Activated T-cell treated with anti-CD3 and anti-CD28 coated beads, Interleukin-2, amount 50 U/mL, for 24 hours (primary cell): ENCODE data around the gene B3GALT4.

Experiments used
- DNase-seq: peaks from one replicate; pipeline ENCODE4 v3.0.0-alpha.2; 2020
- H3K27ac Mint-ChIP-seq: 2 replicates; pipeline ENCODE4 v1.8.0; 2020; ENCODE audit warnings: mild to moderate bottlenecking, mixed read lengths
- H3K27me3 Mint-ChIP-seq: 2 replicates; pipeline ENCODE4 v1.8.0; 2020; ENCODE audit warnings: mixed read lengths
- H3K36me3 Mint-ChIP-seq: 2 replicates; pipeline ENCODE4 v1.8.0; 2020; ENCODE audit warnings: low read depth, mixed read lengths
- H3K4me1 Mint-ChIP-seq: 2 replicates; pipeline ENCODE4 v1.8.0; 2020; ENCODE audit warnings: low read depth, mixed read lengths
- H3K4me3 Mint-ChIP-seq: 2 replicates; pipeline ENCODE4 v1.8.0; 2020; ENCODE audit warnings: mild to moderate bottlenecking, moderate library complexity, mixed read lengths
- H3K9me3 Mint-ChIP-seq: 2 replicates; pipeline ENCODE4 v1.8.0; 2020; ENCODE audit warnings: mixed read lengths

The B3GALT4 gene

GRCh38 chr6:33292996-33293682 is 16.2 kb downstream of the B3GALT4 start:
- Mint-ChIP-seq H3K27me3 (no peaks in the 10 kb centered on the region), H3K36me3 (peaks cover 80% of the 10 kb centered on the region), H3K9me3 (no peaks in the 10 kb centered on the region), H3K4me3 (no peak overlapping the region), H3K4me1 (peaks cover 37% of the 10 kb centered on the region), H3K27ac (peak overlapping the region; percentile 75)
- DNase-seq = no peak

- Mint-ChIP-seq H3K4me3 (no peak overlapping the region), H3K36me3 (peaks cover 70% of the 10 kb centered on the region), H3K4me1 (peaks cover 30% of the 10 kb centered on the region), H3K27me3 (no peaks in the 10 kb centered on the region), H3K27ac (peak overlapping the region; percentile 52), H3K9me3 (no peaks in the 10 kb centered on the region)
- DNase-seq = no peak
These were observed 17.3 kb downstream of the B3GALT4 start for GRCh38 chr6:33294086-33294823.

- Mint-ChIP-seq H3K9me3 (no peaks in the 10 kb centered on the region), H3K4me1 (peaks cover 36% of the 10 kb centered on the region), H3K27ac (peak overlapping the region; percentile 85), H3K36me3 (peaks cover 70% of the 10 kb centered on the region), H3K27me3 (no peaks in the 10 kb centered on the region), H3K4me3 (no peak overlapping the region)
- no peak for DNase-seq
These were observed 18.9 kb downstream of the B3GALT4 start for GRCh38 chr6:33295621-33296369.

- Mint-ChIP-seq H3K4me3 (peak overlapping the region; percentile 67), H3K36me3 (peaks cover 70% of the 10 kb centered on the region), H3K27ac (peak overlapping the region; percentile 85), H3K9me3 (no peaks in the 10 kb centered on the region), H3K27me3 (no peaks in the 10 kb centered on the region), H3K4me1 (peaks cover 35% of the 10 kb centered on the region)
- no peak for DNase-seq
These were observed 20.0 kb downstream of the B3GALT4 start for GRCh38 chr6:33296797-33297405.

GRCh38 chr6:33297406-33297955 is 20.6 kb downstream of the B3GALT4 start:
- Mint-ChIP-seq H3K9me3 (no peaks in the 10 kb centered on the region), H3K36me3 (peaks cover 70% of the 10 kb centered on the region), H3K27ac (peak overlapping the region; percentile 85), H3K27me3 (no peaks in the 10 kb centered on the region), H3K4me3 (peak overlapping the region; percentile 67), H3K4me1 (peaks cover 35% of the 10 kb centered on the region)
- DNase-seq = no peak

- Mint-ChIP-seq H3K27me3 (no peaks in the 10 kb centered on the region), H3K9me3 (no peaks in the 10 kb centered on the region), H3K4me1 (peaks cover 33% of the 10 kb centered on the region), H3K4me3 (peak overlapping the region; percentile 91), H3K36me3 (peaks cover 68% of the 10 kb centered on the region), H3K27ac (peak overlapping the region; percentile 99)
- DNase-seq = peak; percentile 67
These were observed 21.2 kb downstream of the B3GALT4 start for GRCh38 chr6:33297956-33298772.

- peaks cover 37% of the 10 kb centered on the region for H3K4me1 Mint-ChIP-seq
- no peaks in the 10 kb centered on the region for H3K27me3 Mint-ChIP-seq
- DNase-seq = no peak
- peak within 1 kb of the TSS; percentile 99 for H3K27ac Mint-ChIP-seq
- H3K36me3 Mint-ChIP-seq = peaks cover 70% of the 10 kb centered on the region
- no peaks in the 10 kb centered on the region for H3K9me3 Mint-ChIP-seq
- peak within 1 kb of the TSS; percentile 91 for H3K4me3 Mint-ChIP-seq
These were observed 21.9 kb downstream of the B3GALT4 start, which contains the start of gene RGL2 for GRCh38 chr6:33298773-33299236. Gene RGL2, minus strand, starts transcription at chr6:33298942. Its CDS starts 332 bp downstream, at chr6:33298610.

- Mint-ChIP-seq H3K4me1 (peaks cover 42% of the 10 kb centered on the region), H3K4me3 (peak overlapping the region; percentile 91), H3K27ac (peak overlapping the region; percentile 99), H3K36me3 (peaks cover 71% of the 10 kb centered on the region), H3K9me3 (no peaks in the 10 kb centered on the region), H3K27me3 (no peaks in the 10 kb centered on the region)
- peak; percentile 95 for DNase-seq
These were observed 22.5 kb downstream of the B3GALT4 start for GRCh38 chr6:33299237-33299944.

GRCh38 chr6:33301877-33302276 is 25.0 kb downstream of the B3GALT4 start:
- no peak for DNase-seq
- Mint-ChIP-seq H3K27me3 (no peaks in the 10 kb centered on the region), H3K4me3 (no peak overlapping the region), H3K36me3 (peaks cover 77% of the 10 kb centered on the region), H3K4me1 (peaks cover 57% of the 10 kb centered on the region), H3K27ac (peak overlapping the region; percentile 64), H3K9me3 (no peaks in the 10 kb centered on the region)

- H3K4me3 Mint-ChIP-seq = no peak overlapping the region
- H3K27me3 Mint-ChIP-seq = no peaks in the 10 kb centered on the region
- peak overlapping the region; percentile 65 for H3K27ac Mint-ChIP-seq
- peaks cover 93% of the 10 kb centered on the region for H3K36me3 Mint-ChIP-seq
- H3K4me1 Mint-ChIP-seq = peaks cover 61% of the 10 kb centered on the region
- no peaks in the 10 kb centered on the region for H3K9me3 Mint-ChIP-seq
- DNase-seq = no peak
These were observed 27.3 kb downstream of the B3GALT4 start for GRCh38 chr6:33304216-33304615.

GRCh38 chr6:33305052-33305451 is 28.1 kb downstream of the B3GALT4 start:
- peak overlapping the region; percentile 74 for H3K27ac Mint-ChIP-seq
- no peak overlapping the region for H3K4me3 Mint-ChIP-seq

GRCh38 chr6:33306356-33306755 is 29.4 kb downstream of the B3GALT4 start:
- no peak for DNase-seq
- Mint-ChIP-seq H3K9me3 (no peaks in the 10 kb centered on the region), H3K27me3 (no peaks in the 10 kb centered on the region), H3K27ac (peak overlapping the region; percentile 74), H3K36me3 (peaks cover 91% of the 10 kb centered on the region), H3K4me3 (no peak overlapping the region), H3K4me1 (peaks cover 53% of the 10 kb centered on the region)

More at GRCh38 chr6:33305052-33305451, 28.1 kb downstream of the B3GALT4 start:
- Mint-ChIP-seq H3K27me3 (no peaks in the 10 kb centered on the region), H3K36me3 (peaks cover 93% of the 10 kb centered on the region), H3K9me3 (no peaks in the 10 kb centered on the region), H3K4me1 (peaks cover 54% of the 10 kb centered on the region)
- no peak for DNase-seq
